H1 (cell line): ENCODE measurements around the gene C2CD4A.

ENCODE experiments used
- ATF2 ChIP-seq: IDR thresholded peaks from 2 replicates; pipeline ENCODE4 v1.6.1; 2012; ENCODE audit warnings: low read length, inconsistent platforms
- CHD2 ChIP-seq: IDR thresholded peaks from 2 replicates; pipeline ENCODE4 v1.6.1; 2012; ENCODE audit warnings: low read length, improper control_type of control experiment
- HDAC6 ChIP-seq: IDR thresholded peaks from one replicate; pipeline ENCODE4 v1.7.1; 2012; ENCODE audit warnings: low read depth, mild to moderate bottlenecking, inconsistent platforms, low read length, moderate library complexity
- TF ChIP-seq, protein P1 (sequence below), 3 experiments: IDR thresholded peaks; 1 replicate in 2 of 3; 2 replicates in 1 of 3; pipeline versions ENCODE4 v1.5.1 to v1.6.1; 2011; ENCODE audit warnings: low read length in 3 of 3, mild to moderate bottlenecking in 3 of 3, inconsistent platforms in 2 of 3, low read depth in 1 of 3, moderate library complexity in 1 of 3; ENCODE audit not compliant: insufficient read depth in 1 of 3; ENCODE audit errors: control extremely low read depth in 1 of 3

DNA sequence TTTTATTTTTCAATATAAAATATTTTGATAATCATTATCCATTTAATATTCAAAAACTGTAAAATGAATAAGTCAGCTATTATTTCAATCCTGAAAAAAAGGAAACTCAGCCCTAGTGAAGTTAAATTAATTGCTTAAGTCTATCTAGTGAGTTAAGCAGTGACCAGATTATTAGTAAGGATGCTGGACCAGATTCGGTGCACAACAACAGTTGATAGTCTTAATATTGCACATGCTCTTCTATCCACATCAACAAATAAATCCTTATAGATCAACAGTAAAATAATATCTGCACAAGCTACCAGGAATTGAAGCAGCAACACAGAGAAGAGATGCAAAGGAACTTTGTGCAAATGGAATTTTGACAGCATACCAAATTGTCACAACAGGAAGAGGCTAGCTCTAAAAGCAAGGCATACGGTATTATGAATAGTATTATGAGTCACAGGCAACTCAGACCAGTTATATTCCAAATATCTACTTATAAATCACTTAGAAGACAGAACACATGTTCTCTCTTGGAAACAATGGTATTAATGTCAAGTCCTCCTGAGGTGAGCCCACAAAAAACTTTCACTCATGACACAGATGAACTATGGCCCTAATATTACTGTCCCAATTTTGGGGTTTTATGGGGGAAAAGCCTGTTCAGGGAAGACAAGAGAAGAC lies 31.4 kb upstream of the C2CD4A start:
- TF ChIP-seq HDAC6 (no peak), CHD2 (no peak), ATF2 (no peak)
- TF ChIP-seq, protein P1, sequence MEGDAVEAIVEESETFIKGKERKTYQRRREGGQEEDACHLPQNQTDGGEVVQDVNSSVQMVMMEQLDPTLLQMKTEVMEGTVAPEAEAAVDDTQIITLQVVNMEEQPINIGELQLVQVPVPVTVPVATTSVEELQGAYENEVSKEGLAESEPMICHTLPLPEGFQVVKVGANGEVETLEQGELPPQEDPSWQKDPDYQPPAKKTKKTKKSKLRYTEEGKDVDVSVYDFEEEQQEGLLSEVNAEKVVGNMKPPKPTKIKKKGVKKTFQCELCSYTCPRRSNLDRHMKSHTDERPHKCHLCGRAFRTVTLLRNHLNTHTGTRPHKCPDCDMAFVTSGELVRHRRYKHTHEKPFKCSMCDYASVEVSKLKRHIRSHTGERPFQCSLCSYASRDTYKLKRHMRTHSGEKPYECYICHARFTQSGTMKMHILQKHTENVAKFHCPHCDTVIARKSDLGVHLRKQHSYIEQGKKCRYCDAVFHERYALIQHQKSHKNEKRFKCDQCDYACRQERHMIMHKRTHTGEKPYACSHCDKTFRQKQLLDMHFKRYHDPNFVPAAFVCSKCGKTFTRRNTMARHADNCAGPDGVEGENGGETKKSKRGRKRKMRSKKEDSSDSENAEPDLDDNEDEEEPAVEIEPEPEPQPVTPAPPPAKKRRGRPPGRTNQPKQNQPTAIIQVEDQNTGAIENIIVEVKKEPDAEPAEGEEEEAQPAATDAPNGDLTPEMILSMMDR (IDR thresholded peaks at IDR 0.05; ENCODE audit: control extremely low read depth in 1 of 3, insufficient read depth in 1 of 3, low read depth in 1 of 3, low read length in 3 of 3), result no peak
